Ishikawa (cell line): Measurements from ENCODE around the gene GRB10.
A peak's percentile ranks its signal among the peaks of the same experiment; 100 is the strongest.

Experiments
- CEBPB ChIP-seq: IDR thresholded peaks from 2 replicates; pipeline ENCODE4 v1.6.1; 2012
- CREB1 ChIP-seq: IDR thresholded peaks from 2 replicates; pipeline ENCODE4 v1.6.1; 2012; ENCODE audit warnings: low read depth
- EGR1 ChIP-seq: IDR thresholded peaks from 2 replicates; pipeline ENCODE4 v1.6.1; 2012
- EP300 ChIP-seq: IDR thresholded peaks from 2 replicates; pipeline ENCODE4 v1.6.1; 2012; ENCODE audit warnings: borderline replicate concordance
- FOXM1 ChIP-seq: IDR thresholded peaks from 2 replicates; pipeline ENCODE4 v1.6.1; 2012; ENCODE audit warnings: low read depth, borderline replicate concordance
- NFIC ChIP-seq: IDR thresholded peaks from 2 replicates; pipeline ENCODE4 v1.6.1; 2012
- RAD21 ChIP-seq: IDR thresholded peaks from 2 replicates; pipeline ENCODE4 v1.6.1; 2012; ENCODE audit warnings: low read depth
- TAF1 ChIP-seq: IDR thresholded peaks from 2 replicates; pipeline ENCODE4 v1.6.1; 2012; ENCODE audit warnings: low read depth, mild to moderate bottlenecking
- TCF12 ChIP-seq: IDR thresholded peaks from 2 replicates; pipeline ENCODE4 v1.6.1; 2012; ENCODE audit warnings: low read depth
- TEAD4 ChIP-seq: IDR thresholded peaks from 2 replicates; pipeline ENCODE4 v1.6.1; 2012
- YY1 ChIP-seq: IDR thresholded peaks from 2 replicates; pipeline ENCODE4 v1.6.1; 2012; ENCODE audit warnings: low read depth
- ZBTB7A ChIP-seq: IDR thresholded peaks from 2 replicates; pipeline ENCODE4 v1.6.1; 2012; ENCODE audit warnings: low read depth
- TF ChIP-seq, protein P1 (sequence below): IDR thresholded peaks from 2 replicates; pipeline ENCODE4 v1.6.1; 2012
- TF ChIP-seq, protein P2 (sequence below): IDR thresholded peaks from 2 replicates; pipeline ENCODE4 v1.6.1; 2012; ENCODE audit warnings: low read depth, mild to moderate bottlenecking
- TF ChIP-seq, protein P3 (sequence below): IDR thresholded peaks from 2 replicates; pipeline ENCODE4 v1.6.1; 2012

GRB10 gene

DNA sequence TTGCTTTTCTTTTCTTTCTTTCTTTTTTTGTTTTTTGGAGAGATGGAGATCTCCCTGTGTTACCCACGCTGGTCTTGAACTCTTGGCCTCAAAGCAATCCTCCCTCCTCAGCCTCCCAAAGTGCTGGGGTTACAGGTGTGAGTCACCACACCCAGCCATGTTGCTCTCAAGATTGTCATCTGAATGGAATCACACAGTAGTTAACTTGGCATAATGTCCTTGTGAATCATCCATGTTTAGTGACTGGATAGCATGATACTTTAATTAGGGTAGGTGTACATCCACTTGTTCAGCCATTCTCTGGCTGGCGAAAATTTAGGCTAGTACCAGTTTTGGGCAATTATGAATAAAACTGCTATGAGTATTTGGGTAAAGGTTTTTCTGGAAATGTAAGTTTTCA, 15.4 kb upstream of the GRB10 start:
- TF ChIP-seq, protein P1, sequence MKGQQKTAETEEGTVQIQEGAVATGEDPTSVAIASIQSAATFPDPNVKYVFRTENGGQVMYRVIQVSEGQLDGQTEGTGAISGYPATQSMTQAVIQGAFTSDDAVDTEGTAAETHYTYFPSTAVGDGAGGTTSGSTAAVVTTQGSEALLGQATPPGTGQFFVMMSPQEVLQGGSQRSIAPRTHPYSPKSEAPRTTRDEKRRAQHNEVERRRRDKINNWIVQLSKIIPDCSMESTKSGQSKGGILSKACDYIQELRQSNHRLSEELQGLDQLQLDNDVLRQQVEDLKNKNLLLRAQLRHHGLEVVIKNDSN = no peak
- no peak for TF ChIP-seq NFIC
- TF ChIP-seq CREB1 = no peak
- no peak for TF ChIP-seq TAF1
- TF ChIP-seq CEBPB = no peak
- no peak for TF ChIP-seq FOXM1
- TF ChIP-seq, protein P2, sequence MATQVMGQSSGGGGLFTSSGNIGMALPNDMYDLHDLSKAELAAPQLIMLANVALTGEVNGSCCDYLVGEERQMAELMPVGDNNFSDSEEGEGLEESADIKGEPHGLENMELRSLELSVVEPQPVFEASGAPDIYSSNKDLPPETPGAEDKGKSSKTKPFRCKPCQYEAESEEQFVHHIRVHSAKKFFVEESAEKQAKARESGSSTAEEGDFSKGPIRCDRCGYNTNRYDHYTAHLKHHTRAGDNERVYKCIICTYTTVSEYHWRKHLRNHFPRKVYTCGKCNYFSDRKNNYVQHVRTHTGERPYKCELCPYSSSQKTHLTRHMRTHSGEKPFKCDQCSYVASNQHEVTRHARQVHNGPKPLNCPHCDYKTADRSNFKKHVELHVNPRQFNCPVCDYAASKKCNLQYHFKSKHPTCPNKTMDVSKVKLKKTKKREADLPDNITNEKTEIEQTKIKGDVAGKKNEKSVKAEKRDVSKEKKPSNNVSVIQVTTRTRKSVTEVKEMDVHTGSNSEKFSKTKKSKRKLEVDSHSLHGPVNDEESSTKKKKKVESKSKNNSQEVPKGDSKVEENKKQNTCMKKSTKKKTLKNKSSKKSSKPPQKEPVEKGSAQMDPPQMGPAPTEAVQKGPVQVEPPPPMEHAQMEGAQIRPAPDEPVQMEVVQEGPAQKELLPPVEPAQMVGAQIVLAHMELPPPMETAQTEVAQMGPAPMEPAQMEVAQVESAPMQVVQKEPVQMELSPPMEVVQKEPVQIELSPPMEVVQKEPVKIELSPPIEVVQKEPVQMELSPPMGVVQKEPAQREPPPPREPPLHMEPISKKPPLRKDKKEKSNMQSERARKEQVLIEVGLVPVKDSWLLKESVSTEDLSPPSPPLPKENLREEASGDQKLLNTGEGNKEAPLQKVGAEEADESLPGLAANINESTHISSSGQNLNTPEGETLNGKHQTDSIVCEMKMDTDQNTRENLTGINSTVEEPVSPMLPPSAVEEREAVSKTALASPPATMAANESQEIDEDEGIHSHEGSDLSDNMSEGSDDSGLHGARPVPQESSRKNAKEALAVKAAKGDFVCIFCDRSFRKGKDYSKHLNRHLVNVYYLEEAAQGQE = no peak
- no peak for TF ChIP-seq TEAD4
- TF ChIP-seq YY1 = no peak
- TF ChIP-seq TCF12 = no peak
- no peak for TF ChIP-seq EP300
- TF ChIP-seq RAD21 = no peak
- TF ChIP-seq ZBTB7A = no peak
- no peak for TF ChIP-seq EGR1
- TF ChIP-seq, protein P3, sequence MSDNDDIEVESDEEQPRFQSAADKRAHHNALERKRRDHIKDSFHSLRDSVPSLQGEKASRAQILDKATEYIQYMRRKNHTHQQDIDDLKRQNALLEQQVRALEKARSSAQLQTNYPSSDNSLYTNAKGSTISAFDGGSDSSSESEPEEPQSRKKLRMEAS = no peak

DNA sequence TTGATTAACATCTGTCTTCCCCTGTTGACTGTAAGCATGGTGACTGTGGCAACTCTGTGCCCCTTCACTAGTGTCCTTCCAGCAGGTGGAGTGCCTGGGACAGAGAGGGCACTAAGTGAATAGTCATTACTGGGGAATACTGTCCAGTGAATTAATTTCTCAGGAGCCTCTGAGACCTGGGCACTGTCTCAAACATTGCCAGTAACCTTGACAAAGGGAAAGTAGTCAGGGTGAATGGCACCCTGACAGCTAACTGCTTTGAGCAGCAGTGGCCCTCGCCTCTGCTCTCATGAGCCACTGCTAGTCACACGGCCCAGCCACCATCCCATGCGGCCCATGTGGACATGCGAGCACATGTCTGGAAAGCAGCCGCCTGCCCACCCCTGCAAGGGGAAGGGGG, 13.1 kb upstream of the GRB10 start:
- peak; percentile 36 for TF ChIP-seq RAD21
- TF ChIP-seq CEBPB = no peak

DNA sequence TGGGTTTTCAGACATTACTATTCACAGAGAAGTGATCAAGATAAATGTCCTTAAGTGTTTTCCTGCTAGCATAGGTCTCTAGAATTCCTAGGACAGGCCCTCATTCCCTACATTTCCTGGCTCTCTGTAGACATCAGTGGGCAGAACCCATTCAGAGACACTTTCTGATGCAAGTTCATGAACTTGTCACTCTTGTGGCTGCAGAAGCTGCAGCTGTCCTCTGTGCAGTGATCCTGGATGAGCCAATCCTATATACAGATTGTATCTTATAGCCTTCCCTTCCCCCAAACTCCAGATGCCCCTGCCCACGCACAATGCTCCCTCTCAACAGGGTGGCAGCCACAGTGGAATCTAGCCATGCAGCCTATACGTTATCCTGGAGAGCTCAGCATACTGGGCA, 12.6 kb upstream of the GRB10 start:
- TF ChIP-seq NFIC = no peak
- no peak for TF ChIP-seq EGR1
- TF ChIP-seq, protein P2 = no peak
- TF ChIP-seq, protein P1 = no peak
- no peak for TF ChIP-seq CEBPB
- TF ChIP-seq ZBTB7A = no peak
- TF ChIP-seq TCF12 = no peak
- no peak for TF ChIP-seq FOXM1

DNA sequence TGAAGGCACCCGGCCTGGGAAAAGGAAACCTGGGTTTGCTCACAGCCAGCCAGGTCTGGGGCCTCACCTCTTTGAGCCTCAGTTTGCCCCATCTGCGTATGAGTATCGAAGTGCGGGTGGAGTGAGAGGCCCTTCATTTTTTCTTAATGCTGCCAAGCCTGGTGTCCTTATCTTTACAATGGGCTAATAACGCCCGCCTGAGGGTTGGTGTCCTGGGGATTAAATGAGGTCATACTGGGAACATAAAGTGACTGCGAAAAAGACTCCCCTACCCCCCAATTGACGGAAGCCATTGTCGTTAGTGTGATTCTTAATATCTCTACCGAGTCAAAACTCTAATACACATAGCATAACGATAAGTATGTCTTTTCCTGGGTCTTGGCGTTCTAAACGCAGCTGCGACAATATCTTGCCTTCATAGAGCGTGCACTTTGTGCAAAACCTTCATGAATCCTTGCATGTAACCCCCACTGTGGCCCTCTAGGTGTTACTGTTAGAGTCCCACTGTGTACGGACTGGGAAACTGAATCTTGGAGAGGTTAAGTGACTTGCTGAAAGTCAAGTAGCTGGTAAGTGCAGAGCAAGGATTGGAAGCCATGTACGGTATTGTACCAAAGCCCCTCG, 11.4 kb upstream of the GRB10 start:
- TF ChIP-seq FOXM1 (no peak), TCF12 (no peak), RAD21 (no peak), NFIC (no peak), CEBPB (no peak)
- TF ChIP-seq, protein P3 = no peak
- TF ChIP-seq, protein P1 = no peak

DNA sequence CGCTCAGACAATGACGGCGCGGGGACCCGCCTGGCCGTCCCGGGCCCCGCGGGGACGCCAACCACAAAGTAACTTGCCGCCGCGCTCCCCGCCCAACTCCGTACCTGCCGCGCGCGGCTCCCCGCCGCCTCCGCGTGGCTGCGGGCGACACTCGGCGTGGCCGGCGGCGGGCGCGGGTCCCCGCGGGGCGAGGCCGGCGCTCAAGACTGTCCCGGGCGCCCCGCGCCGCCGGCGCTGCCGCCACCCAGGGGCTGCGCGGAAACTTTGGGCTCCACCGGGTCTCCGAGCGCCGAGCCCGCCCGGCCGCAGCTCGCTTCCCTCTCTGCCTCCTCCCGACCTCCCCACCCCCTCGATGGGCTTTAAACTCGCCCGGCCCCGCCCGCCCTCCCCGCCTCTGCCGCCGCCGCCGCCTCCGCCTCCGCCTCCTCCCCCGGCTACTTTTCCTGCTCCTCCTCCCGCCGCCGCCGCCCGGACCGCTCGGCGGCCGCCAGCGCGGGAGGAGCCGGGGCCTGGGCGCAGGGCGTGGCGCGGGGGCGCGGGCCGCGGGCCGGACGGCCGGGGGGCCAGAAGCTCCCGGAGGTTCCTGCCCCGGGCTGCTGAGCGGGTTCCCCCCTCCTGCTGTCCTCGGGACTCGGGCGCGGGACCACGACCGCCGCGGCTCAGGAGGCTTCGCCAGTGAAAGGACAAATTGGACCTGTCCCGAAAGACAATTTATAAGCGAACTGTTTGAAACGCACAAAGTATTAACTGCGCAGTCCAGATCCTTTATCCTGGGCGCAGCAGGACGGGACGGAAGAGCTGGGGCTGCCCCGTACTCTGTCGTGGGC, 10.6 kb upstream of the GRB10 start:
- TF ChIP-seq EP300 = no peak
- no peak for TF ChIP-seq YY1
- TF ChIP-seq, protein P1 = no peak
- TF ChIP-seq RAD21 = no peak
- TF ChIP-seq TEAD4 = no peak
- no peak for TF ChIP-seq CEBPB
- TF ChIP-seq EGR1 = no peak
